HepG2 (cell line): ENCODE results near the gene LAPTM4A. TPM values are rescaled to one million over a fixed set of nuclear protein-coding genes. Genes with fewer than 3 reads are reported as not detected.

ENCODE experiments used
- BATF2 ChIP-seq: sonication (generic); formaldehyde crosslinking; IDR thresholded peaks from 2 replicates; pipeline ENCODE4 v1.8.0; 2022; ENCODE audit warnings: mild to moderate bottlenecking, missing genetic modification reagents, moderate library complexity
- ETV6 ChIP-seq: sonication (generic); formaldehyde crosslinking; conservative IDR thresholded peaks from 2 replicates; pipeline ENCODE4 v1.4.0; 2020; ENCODE audit warnings: missing genetic modification reagents
- KIAA2018 ChIP-seq: sonication (generic); formaldehyde crosslinking; IDR thresholded peaks from 2 replicates; pipeline ENCODE4 v1.5.0; 2020; ENCODE audit warnings: mild to moderate bottlenecking, missing genetic modification reagents, borderline replicate concordance
- MTA1 ChIP-seq: sonication (generic); formaldehyde crosslinking; IDR thresholded peaks from 2 replicates; pipeline ENCODE4 v1.4.0; 2020; ENCODE audit warnings: missing genetic modification reagents, mild to moderate bottlenecking, borderline replicate concordance
- NFYB ChIP-seq: sonication (generic); formaldehyde crosslinking; IDR thresholded peaks from 2 replicates; pipeline ENCODE4 v1.4.0; 2020; ENCODE audit warnings: missing genetic modification reagents
- NR1H2 ChIP-seq: sonication (generic); formaldehyde crosslinking; IDR thresholded peaks from 2 replicates; pipeline ENCODE4 v1.8.1; 2022; ENCODE audit warnings: low read depth, missing genetic modification reagents, borderline replicate concordance
- NR2F6 ChIP-seq, 2 experiments: IDR thresholded peaks; 2 replicates each; pipeline ENCODE4 v1.6.1; 2016; ENCODE audit warnings: antibody characterized with exemption in 1 of 2, mild to moderate bottlenecking in 1 of 2
- RBM22 ChIP-seq: fragments of 200-400 bp; formaldehyde crosslinking; optimal IDR thresholded peaks from 2 replicates; pipeline ENCODE3; 2017; ENCODE audit warnings: mild to moderate bottlenecking, low read length, moderate library complexity
- REPIN1 ChIP-seq: sonication (generic); formaldehyde crosslinking; IDR thresholded peaks from 2 replicates; pipeline ENCODE4 v1.8.0; 2022; ENCODE audit warnings: missing genetic modification reagents, low read depth, mild to moderate bottlenecking, borderline replicate concordance
- SRF ChIP-seq: IDR thresholded peaks from 2 replicates; pipeline ENCODE4 v1.6.1; 2011; ENCODE audit warnings: mild to moderate bottlenecking, low read depth, low read length, moderate library complexity
- ZIK1 ChIP-seq: sonication (generic); formaldehyde crosslinking; IDR thresholded peaks from 2 replicates; pipeline ENCODE4 v1.5.0; 2020; ENCODE audit warnings: mild to moderate bottlenecking, low read depth, missing genetic modification reagents, borderline replicate concordance
- ZNF547 ChIP-seq: sonication (generic); formaldehyde crosslinking; IDR thresholded peaks from 2 replicates; pipeline ENCODE4 v1.5.1; 2020; ENCODE audit warnings: mild to moderate bottlenecking, missing genetic modification reagents
- ZNF678 ChIP-seq: sonication (generic); formaldehyde crosslinking; IDR thresholded peaks from 2 replicates; pipeline ENCODE4 v1.4.0; 2020; ENCODE audit warnings: mild to moderate bottlenecking, missing genetic modification reagents
- ZNF720 ChIP-seq: sonication (generic); formaldehyde crosslinking; IDR thresholded peaks from 2 replicates; pipeline ENCODE4 v1.4.0; 2020; ENCODE audit warnings: missing genetic modification reagents
- ZNF777 ChIP-seq: sonication (generic); formaldehyde crosslinking; IDR thresholded peaks from 2 replicates; pipeline ENCODE4 v1.4.0; 2020; ENCODE audit warnings: missing genetic modification reagents
- ZNF788 ChIP-seq: sonication (generic); formaldehyde crosslinking; IDR thresholded peaks from 2 replicates; pipeline ENCODE4 v1.5.0; 2020; ENCODE audit warnings: mild to moderate bottlenecking, missing genetic modification reagents, borderline replicate concordance
- ZNF891 ChIP-seq: sonication (generic); formaldehyde crosslinking; IDR thresholded peaks from 2 replicates; pipeline ENCODE4 v1.5.0; 2020; ENCODE audit warnings: mild to moderate bottlenecking, missing genetic modification reagents
- polyA plus RNA-seq, 8 experiments: library from polyadenylated mRNA; depleted of rRNA in 3 of 8; stranded (reverse) in 7 of 8; unstranded in 1 of 8; fragments of >200 nt; fragmentation: Illumina TruSeq in 4 of 8; extraction: Trizol in 4 of 8; gene quantifications; 2 replicates each; pipeline versions ENCODE4 v1.2.1 to v1.2.3, GENCODE V29; 2011 to 2016; ENCODE audit warnings: low read depth in 4 of 8, missing spikeins in 1 of 8, mixed read lengths in 1 of 8; ENCODE audit not compliant: insufficient read depth in 1 of 8
- total RNA-seq, 5 experiments: library from RNA; depleted of rRNA; stranded (reverse); fragments of >200 nt; fragmentation: Illumina TruSeq; extraction: Trizol; gene quantifications; 2 replicates each; pipeline ENCODE4 v1.2.3, GENCODE V29; 2016; ENCODE audit warnings: low read depth in 1 of 5
- TF ChIP-seq, protein P1 (sequence below): IDR thresholded peaks from 2 replicates; pipeline ENCODE4 v1.6.1; 2016; ENCODE audit warnings: missing genetic modification reagents, missing compliant biosample characterization
- TF ChIP-seq, protein P2 (sequence below): sonication (generic); formaldehyde crosslinking; IDR thresholded peaks from 2 replicates; pipeline ENCODE4 v1.8.0; 2022; ENCODE audit warnings: mild to moderate bottlenecking, missing genetic modification reagents, moderate library complexity
- TF ChIP-seq, protein P3 (sequence below): sonication (generic); formaldehyde crosslinking; IDR thresholded peaks from 2 replicates; pipeline ENCODE4 v1.5.1; 2020; ENCODE audit warnings: missing genetic modification reagents, mild to moderate bottlenecking, borderline replicate concordance

LAPTM4A gene
- total and polyA plus RNA-seq, 2 of the 13 experiments (the other 11 are each of a cell fraction or from before 2014, with no cell fraction given), result 116 to 558 TPM

DNA sequence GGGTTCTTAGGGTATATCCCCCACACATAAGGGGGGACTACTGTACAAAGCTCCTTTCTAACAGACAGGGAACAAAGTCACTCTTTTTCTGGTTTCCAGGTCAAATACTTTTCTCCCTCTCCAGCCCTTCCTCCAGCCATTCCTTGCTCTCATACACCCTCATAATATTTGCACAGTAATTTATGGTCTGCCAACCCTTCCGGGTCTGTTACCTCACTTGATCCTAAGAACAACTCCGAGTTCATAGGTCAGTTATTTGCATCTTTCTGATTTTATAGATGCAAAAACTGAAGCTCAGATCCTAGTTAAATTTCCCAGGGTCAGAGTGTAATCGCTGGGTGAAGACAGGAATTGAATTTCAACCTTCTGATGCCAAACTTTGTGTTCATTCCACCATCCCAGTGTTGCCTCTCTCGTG lies 24.2 kb downstream of the LAPTM4A start (continued):
- TF ChIP-seq SRF, result no peak
- TF ChIP-seq ZIK1 (CRISPR knock-in tag), result no peak
- TF ChIP-seq, protein P1, sequence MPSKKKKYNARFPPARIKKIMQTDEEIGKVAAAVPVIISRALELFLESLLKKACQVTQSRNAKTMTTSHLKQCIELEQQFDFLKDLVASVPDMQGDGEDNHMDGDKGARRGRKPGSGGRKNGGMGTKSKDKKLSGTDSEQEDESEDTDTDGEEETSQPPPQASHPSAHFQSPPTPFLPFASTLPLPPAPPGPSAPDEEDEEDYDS, result 0 out of 2 replicates have a peak, but pooled peaks have one; percentile 16
- TF ChIP-seq, protein P2, sequence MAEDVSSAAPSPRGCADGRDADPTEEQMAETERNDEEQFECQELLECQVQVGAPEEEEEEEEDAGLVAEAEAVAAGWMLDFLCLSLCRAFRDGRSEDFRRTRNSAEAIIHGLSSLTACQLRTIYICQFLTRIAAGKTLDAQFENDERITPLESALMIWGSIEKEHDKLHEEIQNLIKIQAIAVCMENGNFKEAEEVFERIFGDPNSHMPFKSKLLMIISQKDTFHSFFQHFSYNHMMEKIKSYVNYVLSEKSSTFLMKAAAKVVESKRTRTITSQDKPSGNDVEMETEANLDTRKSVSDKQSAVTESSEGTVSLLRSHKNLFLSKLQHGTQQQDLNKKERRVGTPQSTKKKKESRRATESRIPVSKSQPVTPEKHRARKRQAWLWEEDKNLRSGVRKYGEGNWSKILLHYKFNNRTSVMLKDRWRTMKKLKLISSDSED, result no peak
- TF ChIP-seq ZNF777 (CRISPR knock-in tag), result no peak
- TF ChIP-seq ZNF891 (CRISPR knock-in tag), result no peak
- no peak for TF ChIP-seq ZNF720 (CRISPR knock-in tag)
- no peak for TF ChIP-seq ZNF547 (CRISPR knock-in tag)
- no peak for TF ChIP-seq MTA1 (CRISPR knock-in tag)
- no peak for TF ChIP-seq ZNF788
- TF ChIP-seq ETV6 (CRISPR knock-in tag), result no peak
- no peak for TF ChIP-seq KIAA2018 (CRISPR knock-in tag)
- no peak for TF ChIP-seq BATF2 (CRISPR knock-in tag)
- peak; percentile 45 for TF ChIP-seq RBM22
- no peak for TF ChIP-seq ZNF678 (CRISPR knock-in tag)
- no peak for TF ChIP-seq NR1H2 (CRISPR knock-in tag)
- TF ChIP-seq NFYB (CRISPR knock-in tag), result no peak
- no peak for TF ChIP-seq REPIN1 (CRISPR knock-in tag)
- TF ChIP-seq, protein P3, sequence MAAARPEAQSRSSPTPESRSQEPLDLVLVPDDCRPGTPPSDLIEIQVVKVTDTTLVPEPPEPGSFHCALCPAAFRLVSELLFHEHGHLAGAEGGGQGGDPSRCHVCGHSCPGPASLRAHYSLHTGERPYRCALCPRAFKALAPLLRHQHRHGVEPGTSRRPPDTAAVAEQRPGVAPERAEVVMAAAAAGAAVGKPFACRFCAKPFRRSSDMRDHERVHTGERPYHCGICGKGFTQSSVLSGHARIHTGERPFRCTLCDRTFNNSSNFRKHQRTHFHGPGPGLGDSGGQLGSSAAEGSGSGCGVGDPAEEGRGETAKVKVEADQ, result no peak
- TF ChIP-seq NR2F6 (IDR thresholded peaks at IDR 0.05), result peak; percentile 80
- peak; percentile 91 for TF ChIP-seq NR2F6 (CRISPR knock-in tag; IDR thresholded peaks at IDR 0.05)
